HG02970 (cell line): ENCODE data around the gene LDAF1.
"Not testable (repeated sequence)": the region's sequence is repeated elsewhere in the genome, so short reads cannot be mapped to it uniquely, and the experiment has no call there.

Source experiments
- ATAC-seq: cut with Tn5 transposase; IDR thresholded peaks from one replicate; pipeline ENCODE4 v1.9.1; 2021; ENCODE audit warnings: mild to moderate bottlenecking, moderate library complexity, moderate number of reproducible peaks; ENCODE audit not compliant: unreplicated experiment, low FRiP score

Gene LDAF1

GRCh38 chr16:21192991-21193390 lies 34.5 kb downstream of the LDAF1 start:
- ATAC-seq: no peak

DNA sequence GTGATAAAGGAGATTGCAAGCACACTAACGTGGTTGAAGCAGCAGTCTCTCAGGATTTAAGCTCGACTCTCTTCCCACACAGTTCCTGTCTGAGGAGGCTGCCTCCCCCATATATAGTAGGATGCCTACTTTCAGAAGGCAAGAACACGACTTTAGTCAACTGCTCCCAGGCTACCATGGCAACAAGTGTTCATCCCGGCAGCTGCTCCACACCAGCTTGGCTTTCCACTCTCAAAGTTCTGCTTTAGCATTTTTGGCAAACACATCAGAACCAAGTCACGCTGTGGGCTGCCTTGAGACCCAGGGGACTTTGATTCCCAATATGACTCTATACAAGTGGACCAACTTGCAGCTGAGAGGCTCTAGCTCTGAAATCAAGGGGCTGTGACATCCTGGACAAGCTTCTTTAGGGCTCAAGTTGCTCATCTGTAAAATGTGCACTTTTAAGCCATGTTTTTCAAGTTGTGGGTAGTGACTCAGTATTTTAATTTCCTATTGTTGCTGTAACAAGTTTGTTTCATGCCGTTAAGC lies 36.4 kb downstream of the LDAF1 start:
- no peak for ATAC-seq

DNA sequence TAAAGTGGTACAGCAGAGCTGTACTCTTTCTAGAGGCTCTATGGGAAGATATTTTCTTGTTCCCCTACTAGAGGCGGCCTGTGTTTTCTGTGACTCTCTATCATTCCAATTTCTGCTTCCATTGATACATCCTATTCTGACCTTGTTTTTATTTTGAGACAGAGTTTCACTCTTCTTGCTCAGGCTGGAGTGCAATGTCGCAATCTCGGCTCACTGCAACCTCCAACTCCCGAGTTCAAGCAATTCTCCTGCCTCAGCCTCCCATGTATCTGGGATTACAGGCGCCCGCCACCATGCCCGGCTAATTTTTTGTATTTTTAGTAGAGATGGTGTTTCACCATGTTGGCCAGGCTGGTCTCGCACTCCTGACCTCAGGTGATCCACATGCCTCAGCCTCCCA lies 36.9 kb downstream of the LDAF1 start:
- not testable (repeated sequence) for ATAC-seq

DNA sequence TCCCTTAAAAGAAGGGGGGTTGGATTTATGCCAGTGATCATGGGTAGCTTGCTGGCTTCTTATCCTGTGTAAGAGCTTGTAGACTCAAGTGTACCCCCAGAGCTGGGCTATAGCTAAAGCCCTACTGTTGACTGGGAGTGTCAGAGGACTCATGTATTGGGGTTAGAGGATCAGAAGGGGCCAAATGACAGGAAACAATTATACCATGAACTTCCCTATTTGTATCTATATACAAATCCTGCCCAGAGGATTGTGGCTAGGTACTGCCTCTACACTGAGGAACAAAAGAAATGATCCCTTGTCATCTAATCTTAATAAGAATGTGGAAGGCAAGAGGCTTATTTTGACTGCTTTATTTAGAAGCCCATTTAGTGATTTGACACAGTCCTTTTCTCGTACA lies 38.6 kb downstream of the LDAF1 start:
- ATAC-seq: no peak

- ATAC-seq: no peak
These were observed 39.1 kb downstream of the LDAF1 start for GRCh38 chr16:21197621-21198020.

- no peak for ATAC-seq
These were observed 41.2 kb downstream of the LDAF1 start for GRCh38 chr16:21199607-21200218.

DNA sequence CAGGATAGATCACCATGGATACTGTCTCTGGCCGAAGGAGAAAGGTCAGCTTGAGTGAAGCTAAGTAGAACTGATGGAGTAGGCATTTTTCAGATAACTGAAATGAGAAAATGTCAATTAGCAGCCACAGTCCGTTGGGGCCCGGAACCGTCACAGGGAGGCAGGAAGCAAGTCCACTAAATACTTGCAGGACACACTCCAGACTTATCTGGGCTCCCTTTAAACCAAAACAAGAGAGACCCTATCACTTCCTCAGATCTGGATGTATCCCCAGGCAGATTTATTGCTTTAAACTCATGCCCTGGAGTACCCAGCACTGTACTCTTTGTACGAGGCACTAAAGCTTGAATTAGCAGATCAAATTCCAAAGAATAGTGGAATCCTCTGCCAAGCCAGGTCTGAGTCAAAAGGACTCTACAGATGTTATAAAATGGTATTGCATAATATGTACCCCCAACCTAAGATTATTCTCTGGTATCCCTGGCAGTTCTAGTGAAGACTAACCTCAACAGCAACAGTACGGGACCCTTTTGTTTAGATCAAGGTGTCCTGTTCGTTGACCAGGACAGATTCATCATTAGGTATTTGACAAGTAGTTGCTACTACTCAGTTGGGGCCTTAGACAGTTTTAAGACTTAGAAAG lies 44.8 kb downstream of the LDAF1 start:
- ATAC-seq: no peak

- ATAC-seq: no peak
These were observed 46.8 kb downstream of the LDAF1 start for GRCh38 chr16:21205303-21205702.

- ATAC-seq: no peak
These were observed 48.1 kb downstream of the LDAF1 start for GRCh38 chr16:21206550-21206949.

DNA sequence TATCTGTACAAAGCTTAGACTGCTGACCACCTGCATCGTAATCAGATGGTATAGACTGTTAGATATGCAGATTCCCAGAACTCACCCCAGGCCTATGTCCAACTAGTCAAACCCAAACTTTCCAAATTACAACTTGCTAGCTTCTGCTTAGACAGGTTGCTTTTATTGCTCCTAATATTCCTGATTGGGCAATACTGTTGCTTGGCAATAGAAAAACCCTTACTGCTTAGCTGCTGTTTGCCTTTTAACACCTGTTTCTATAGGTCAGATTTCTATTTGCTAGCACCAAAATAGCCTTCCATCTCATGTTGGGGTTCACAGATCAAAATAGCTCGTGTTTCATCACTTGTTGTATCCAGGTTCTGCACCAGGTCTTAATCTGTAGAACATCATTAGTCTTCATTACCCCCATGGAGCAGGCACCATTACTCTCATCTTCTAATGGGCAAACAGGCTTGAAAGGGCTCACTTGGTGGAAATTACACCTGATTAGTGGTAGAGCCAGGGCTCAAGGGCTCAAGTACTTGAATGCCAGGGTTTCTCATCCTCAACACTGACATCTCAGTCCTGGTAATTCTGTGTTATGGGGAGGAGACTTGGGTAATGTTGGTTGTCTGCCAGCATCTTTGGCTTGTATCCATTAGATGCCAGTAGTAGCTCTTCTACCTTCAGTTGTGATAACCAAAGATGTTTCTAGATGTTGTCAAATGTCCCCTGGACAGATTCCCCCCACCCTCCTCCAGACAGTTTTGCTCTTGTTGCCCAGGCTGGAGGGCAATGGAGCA lies 50.2 kb downstream of the LDAF1 start:
- no peak for ATAC-seq

- no peak for ATAC-seq
These were observed 53.0 kb downstream of the LDAF1 start, which contains the start of gene ZP2 for GRCh38 chr16:21211486-21211885. Gene ZP2 (minus strand): TSS chr16:21211574. CDS start chr16:21211547, 27 bp downstream.

GRCh38 chr16:21214086-21214485 lies 55.6 kb downstream of the LDAF1 start:
- no peak for ATAC-seq

GRCh38 chr16:21217121-21217520 lies 58.6 kb downstream of the LDAF1 start:
- ATAC-seq: no peak

GRCh38 chr16:21218153-21218552 lies 59.7 kb downstream of the LDAF1 start:
- ATAC-seq: no peak

- no peak for ATAC-seq
These were observed 61.1 kb downstream of the LDAF1 start for GRCh38 chr16:21219551-21219950.

- no peak for ATAC-seq
These were observed 64.2 kb downstream of the LDAF1 start for GRCh38 chr16:21222495-21223337.

- ATAC-seq: no peak
These were observed 65.3 kb downstream of the LDAF1 start for GRCh38 chr16:21223787-21224186.

GRCh38 chr16:21224800-21225199 lies 66.3 kb downstream of the LDAF1 start:
- ATAC-seq: no peak

- no peak for ATAC-seq
These were observed 68.3 kb downstream of the LDAF1 start for GRCh38 chr16:21226749-21227148.

GRCh38 chr16:21227866-21228265 lies 69.4 kb downstream of the LDAF1 start:
- ATAC-seq: no peak
